ENCODE measurements around the gene RNASE12. TPM values are rescaled to one million over a fixed set of nuclear protein-coding genes. Genes with fewer than 3 reads are reported as not detected.

The RNASE12 gene
- total RNA-seq, 1 donor from 2014 or later, result not detected

DNA sequence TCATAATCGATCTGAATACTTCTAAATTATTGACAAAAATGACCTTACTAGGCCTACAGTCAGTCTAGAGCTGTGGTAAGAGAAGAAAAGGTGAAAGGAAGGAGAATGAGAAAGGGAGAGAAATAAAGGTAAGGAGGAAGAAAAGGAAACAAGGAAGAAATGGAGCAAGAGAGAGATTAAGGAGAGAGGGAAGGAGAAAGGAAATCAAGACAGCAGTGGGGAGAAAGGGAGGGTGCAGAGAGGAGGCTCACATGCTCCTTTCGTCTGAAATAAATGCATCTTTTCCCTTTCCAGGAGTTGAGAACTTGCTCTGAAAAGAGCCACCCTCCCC lies 34.0 kb downstream of the RNASE12 start:
- Histone ChIP-seq H3K9me3 (no peaks in the 10 kb centered on the region), H3K27ac (no peak overlapping the region), H3K4me3 (no peak overlapping the region), H3K36me3 (no peaks in the 10 kb centered on the region), H3K27me3 (peaks cover 5% of the 10 kb centered on the region), H3K4me1 (peaks cover 12% of the 10 kb centered on the region)
- ATAC-seq (no peak), DNase-seq (no peak)
- intact Hi-C loops (cut with DNase I), result no loop called here
- no peak for TF ChIP-seq CTCF (IDR thresholded peaks at IDR 0.05)

- Histone ChIP-seq H3K4me3 (no peak overlapping the region), H3K4me1 (peaks cover 12% of the 10 kb centered on the region), H3K27me3 (peaks cover 5% of the 10 kb centered on the region), H3K27ac (peak overlapping the region; percentile 32), H3K36me3 (no peaks in the 10 kb centered on the region), H3K9me3 (no peaks in the 10 kb centered on the region)
- DNase-seq, result no peak
- peak; percentile 58 for ATAC-seq
- intact Hi-C loops (cut with DNase I), result no loop called here
- TF ChIP-seq CTCF (IDR thresholded peaks at IDR 0.05), result no peak
Observed at GRCh38 chr14:20556500-20557211, 34.5 kb downstream of the RNASE12 start.

- no peaks in the 10 kb centered on the region for H3K9me3 ChIP-seq
- ATAC-seq, result peak; percentile 72
Observed at GRCh38 chr14:20555845-20556244, 35.3 kb downstream of the RNASE12 start.

GRCh38 chr14:20553024-20553423 lies 38.2 kb downstream of the RNASE12 start:
- Histone ChIP-seq H3K4me1 (peaks cover 12% of the 10 kb centered on the region), H3K27ac (no peak overlapping the region), H3K27me3 (peaks cover 5% of the 10 kb centered on the region), H3K36me3 (no peaks in the 10 kb centered on the region), H3K4me3 (no peak overlapping the region), H3K9me3 (no peaks in the 10 kb centered on the region)
- intact Hi-C loops (cut with DNase I), result no loop called here
- no peak for DNase-seq
- no peak for TF ChIP-seq CTCF (IDR thresholded peaks at IDR 0.05)
- no peak for ATAC-seq

More at GRCh38 chr14:20555845-20556244, 35.3 kb downstream of the RNASE12 start:
- intact Hi-C loops (cut with DNase I), result no loop called here
- Histone ChIP-seq H3K4me3 (no peak overlapping the region), H3K27ac (peak overlapping the region; percentile 32), H3K36me3 (no peaks in the 10 kb centered on the region), H3K4me1 (peaks cover 12% of the 10 kb centered on the region), H3K27me3 (peaks cover 5% of the 10 kb centered on the region)
- TF ChIP-seq CTCF (IDR thresholded peaks at IDR 0.05), result no peak
- DNase-seq, result no peak

- intact Hi-C loops (cut with DNase I), result no loop called here
- Histone ChIP-seq H3K27ac (no peak overlapping the region), H3K4me1 (peaks cover 4% of the 10 kb centered on the region), H3K4me3 (no peak overlapping the region), H3K9me3 (no peaks in the 10 kb centered on the region), H3K27me3 (peaks cover 5% of the 10 kb centered on the region), H3K36me3 (no peaks in the 10 kb centered on the region)
- ATAC-seq (no peak), DNase-seq (no peak)
- TF ChIP-seq CTCF (IDR thresholded peaks at IDR 0.05), result no peak
Observed at GRCh38 chr14:20551606-20552005, 39.6 kb downstream of the RNASE12 start.

DNA sequence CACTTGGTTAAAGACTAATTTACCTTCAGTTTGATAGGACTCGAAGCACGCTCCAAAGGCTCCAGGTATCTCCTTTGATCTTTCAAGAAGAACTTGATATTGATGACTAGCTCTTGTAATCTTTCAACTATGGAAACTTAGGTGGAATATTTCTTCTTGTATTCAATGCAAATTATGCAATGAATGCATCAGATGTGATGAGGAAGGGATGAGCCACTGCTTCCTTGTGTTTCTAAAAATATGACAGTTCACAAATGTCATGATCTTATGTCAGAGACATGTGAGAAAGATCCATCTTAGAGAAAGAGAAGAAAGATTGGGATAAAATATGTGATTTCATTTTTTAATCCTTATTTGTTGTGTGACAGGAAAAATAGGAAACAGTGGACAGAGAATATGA lies 40.2 kb downstream of the RNASE12 start:
- no peak overlapping the region for H3K4me3 ChIP-seq
- H3K36me3 ChIP-seq, result no peaks in the 10 kb centered on the region
- H3K27me3 ChIP-seq, result peaks cover 5% of the 10 kb centered on the region
- H3K9me3 ChIP-seq, result no peaks in the 10 kb centered on the region
- intact Hi-C loops (cut with DNase I), result no loop called here
- H3K27ac ChIP-seq, result no peak overlapping the region
- H3K4me1 ChIP-seq, result no peaks in the 10 kb centered on the region
- no peak for TF ChIP-seq CTCF (IDR thresholded peaks at IDR 0.05)
- DNase-seq (no peak), ATAC-seq (no peak)

Data from upper lobe of right lung (tissue), 1 donor.